ENCODE data around the gene CAB39. TPM values are rescaled to one million over a fixed set of nuclear protein-coding genes. Genes with fewer than 3 reads are reported as not detected.

Gene CAB39
- total and polyA plus RNA-seq, 2 donors (not counting 3 experiments of a cell fraction or from before 2014, with no cell fraction given), result 25.7 to 53.7 TPM

DNA sequence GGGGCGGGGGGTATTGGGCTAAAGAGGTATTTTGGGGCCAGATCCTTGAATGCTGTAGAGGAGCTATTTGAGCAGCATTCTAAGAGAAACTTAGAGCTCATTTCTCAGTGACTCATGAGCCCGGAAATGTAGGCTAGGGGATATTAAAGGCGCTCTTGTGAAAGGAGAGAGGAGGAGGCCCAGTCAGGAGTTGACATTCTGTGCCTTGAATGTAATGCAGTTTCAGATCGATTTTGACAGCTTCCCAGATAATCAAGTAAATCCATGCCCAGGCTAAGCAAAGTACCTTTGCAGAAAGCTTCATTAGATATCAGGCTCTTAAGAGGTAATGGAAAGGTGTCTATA lies 1.5 kb downstream of the CAB39 start:
- intact Hi-C loops (cut with micrococcal nuclease), result loop anchor here (5.0 kb wide), 2 partner anchors 98 to 707 kb away; no protein-coding TSS in a partner anchor
- peaks cover 15% of the 10 kb centered on the region for H4K20me1 ChIP-seq (replicated peaks; ENCODE audit: control insufficient read depth, extremely low read depth, insufficient read depth, low read length)
- dilution Hi-C loops (cut with MboI; ENCODE audit: extremely low pct_ligation_motif_present, low sequenced_read_pairs), result no loop called here
- peak overlapping the region; percentile 84 for H3K27ac ChIP-seq (ENCODE audit: insufficient read depth, low read depth, low read length)
- no peak overlapping the region for H2AFZ ChIP-seq (ENCODE audit: low read depth, low read length)
- peak overlapping the region; percentile 94 for H3K9ac ChIP-seq (replicated peaks; ENCODE audit: extremely low read depth, insufficient read depth, low read length)
- no TSS peak for BruUV-seq (replicated peaks)
- H3K9me3 ChIP-seq (replicated peaks; ENCODE audit: control insufficient read depth, insufficient read depth, low read length), result no peaks in the 10 kb centered on the region
- DNase-seq (ENCODE audit: low read depth, low spot score), result peak; percentile 83
- H3K36me3 ChIP-seq (ENCODE audit: control insufficient read depth in 2 of 2, extremely low read depth in 1 of 2, insufficient read depth in 2 of 2, low read length in 2 of 2), result peaks cover 0 to 3% of the 10 kb centered on the region in 2 experiments
- CTCF ChIA-PET, result interaction anchor here (0.5 to 4.3 kb wide), 24 partner anchors 9 to 1172 kb away, joined by 3 to 107 read pairs (median 5); no protein-coding TSS in a partner anchor
- no peaks in the 10 kb centered on the region for H3K9me1 ChIP-seq (replicated peaks; ENCODE audit: control insufficient read depth, extremely low read depth, insufficient read depth, low read length)
- no peaks in the 10 kb centered on the region for H3K27me3 ChIP-seq (ENCODE audit: control insufficient read depth in 2 of 2, insufficient read depth in 2 of 2, low read length in 2 of 2)
- POLR2A ChIA-PET, result interaction anchor here (0.9 to 1.6 kb wide), 2 partner anchors 80 to 81 kb away, joined by 4 to 6 read pairs; no protein-coding TSS in a partner anchor
- H3K4me3 ChIP-seq (replicated peaks in 1 of 3; ENCODE audit: insufficient read depth in 1 of 3, low read depth in 1 of 3, low read length in 3 of 3), result peak overlapping the region; percentile 75 to 94 (median 91)
- peak overlapping the region; percentile 97 for H3K4me2 ChIP-seq (ENCODE audit: insufficient read depth, low read length)
- peak; percentile 64 for FAIRE-seq
- TF ChIP-seq, protein P1, sequence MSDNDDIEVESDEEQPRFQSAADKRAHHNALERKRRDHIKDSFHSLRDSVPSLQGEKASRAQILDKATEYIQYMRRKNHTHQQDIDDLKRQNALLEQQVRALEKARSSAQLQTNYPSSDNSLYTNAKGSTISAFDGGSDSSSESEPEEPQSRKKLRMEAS (IDR thresholded peaks at IDR 0.05; ENCODE audit: insufficient read depth, insufficient read length), result no peak
- TF ChIP-seq JUN (IDR thresholded peaks at IDR 0.05; ENCODE audit: borderline replicate concordance, insufficient read depth, insufficient read length, low read depth) (peak; percentile 32), FOS (IDR thresholded peaks at IDR 0.05; ENCODE audit: borderline replicate concordance, insufficient read depth, low read length) (peak; percentile 62)
- H3K4me1 ChIP-seq (ENCODE audit: control insufficient read depth, extremely low read depth, insufficient read depth, low read length), result peaks cover 20% of the 10 kb centered on the region
- H3K79me2 ChIP-seq (ENCODE audit: control insufficient read depth, insufficient read depth, low read length), result peaks cover 64% of the 10 kb centered on the region

DNA sequence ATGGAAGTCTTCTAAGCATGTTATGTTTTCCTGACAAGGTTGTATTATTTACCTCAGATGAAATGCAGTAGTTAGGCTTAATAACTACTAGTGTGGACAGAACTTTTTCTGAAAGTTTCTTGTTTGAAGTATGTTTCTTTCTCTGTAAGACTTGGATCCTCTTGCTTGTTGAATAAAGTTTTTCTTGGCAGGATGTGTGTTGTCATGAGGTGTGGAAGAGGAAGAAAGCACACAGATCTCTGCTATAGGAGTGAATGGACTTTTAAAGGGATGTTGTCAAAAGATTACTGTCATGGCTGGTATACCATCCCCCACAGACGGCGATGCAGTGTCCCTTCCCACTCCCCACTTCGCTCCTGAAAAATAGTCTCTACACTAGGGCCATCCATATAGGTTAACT lies 2.6 kb downstream of the CAB39 start:
- dilution Hi-C loops (cut with MboI; ENCODE audit: extremely low pct_ligation_motif_present, low sequenced_read_pairs), result no loop called here
- Histone ChIP-seq H3K9me1 (replicated peaks; ENCODE audit: control insufficient read depth, extremely low read depth, insufficient read depth, low read length) (no peaks in the 10 kb centered on the region), H3K4me1 (ENCODE audit: control insufficient read depth, extremely low read depth, insufficient read depth, low read length) (peaks cover 20% of the 10 kb centered on the region), H3K27me3 (ENCODE audit: control insufficient read depth in 2 of 2, insufficient read depth in 2 of 2, low read length in 2 of 2) (no peaks in the 10 kb centered on the region), H4K20me1 (replicated peaks; ENCODE audit: control insufficient read depth, extremely low read depth, insufficient read depth, low read length) (peaks cover 23% of the 10 kb centered on the region), H3K9me3 (replicated peaks; ENCODE audit: control insufficient read depth, insufficient read depth, low read length) (no peaks in the 10 kb centered on the region), H2AFZ (ENCODE audit: low read depth, low read length) (no peak overlapping the region), H3K27ac (ENCODE audit: insufficient read depth, low read depth, low read length) (no peak overlapping the region), H3K4me3 (replicated peaks in 1 of 3; ENCODE audit: insufficient read depth in 1 of 3, low read depth in 1 of 3, low read length in 3 of 3) (peak overlapping the region in 1 of 3 experiments; percentile 94), H3K9ac (replicated peaks; ENCODE audit: extremely low read depth, insufficient read depth, low read length) (no peak overlapping the region), H3K4me2 (ENCODE audit: insufficient read depth, low read length) (peak overlapping the region; percentile 97), H3K36me3 (ENCODE audit: control insufficient read depth in 2 of 2, extremely low read depth in 1 of 2, insufficient read depth in 2 of 2, low read length in 2 of 2) (peaks cover 0 to 3% of the 10 kb centered on the region in 2 experiments), H3K79me2 (ENCODE audit: control insufficient read depth, insufficient read depth, low read length) (peaks cover 75% of the 10 kb centered on the region)
- intact Hi-C loops (cut with micrococcal nuclease), result no loop called here
- DNase-seq (ENCODE audit: low read depth, low spot score), result peak; percentile 60
- no peak for TF ChIP-seq POLR2A (IDR thresholded peaks at IDR 0.05; ENCODE audit: low read depth, low read length)
- no peak for TF ChIP-seq GATA2 (IDR thresholded peaks at IDR 0.05; ENCODE audit: insufficient read depth, insufficient read length, low read depth, low read length)
- no peak for TF ChIP-seq POLR2AphosphoS5 (IDR thresholded peaks at IDR 0.05; ENCODE audit: insufficient read depth, low read depth, low read length)
- TF ChIP-seq, protein P1 (IDR thresholded peaks at IDR 0.05; ENCODE audit: insufficient read depth, insufficient read length), result no peak
- BruUV-seq (replicated peaks), result no TSS peak
- POLR2A ChIA-PET, result no interaction called here
- FAIRE-seq, result no peak
- CTCF ChIA-PET, result interaction anchor here (1.2 to 4.3 kb wide), 11 partner anchors 10 to 94 kb away, joined by 3 to 107 read pairs (median 5); no protein-coding TSS in a partner anchor

Data from endothelial cell of umbilical vein (primary cell).